ENCODE measurements around the gene MCF2L.

DNA sequence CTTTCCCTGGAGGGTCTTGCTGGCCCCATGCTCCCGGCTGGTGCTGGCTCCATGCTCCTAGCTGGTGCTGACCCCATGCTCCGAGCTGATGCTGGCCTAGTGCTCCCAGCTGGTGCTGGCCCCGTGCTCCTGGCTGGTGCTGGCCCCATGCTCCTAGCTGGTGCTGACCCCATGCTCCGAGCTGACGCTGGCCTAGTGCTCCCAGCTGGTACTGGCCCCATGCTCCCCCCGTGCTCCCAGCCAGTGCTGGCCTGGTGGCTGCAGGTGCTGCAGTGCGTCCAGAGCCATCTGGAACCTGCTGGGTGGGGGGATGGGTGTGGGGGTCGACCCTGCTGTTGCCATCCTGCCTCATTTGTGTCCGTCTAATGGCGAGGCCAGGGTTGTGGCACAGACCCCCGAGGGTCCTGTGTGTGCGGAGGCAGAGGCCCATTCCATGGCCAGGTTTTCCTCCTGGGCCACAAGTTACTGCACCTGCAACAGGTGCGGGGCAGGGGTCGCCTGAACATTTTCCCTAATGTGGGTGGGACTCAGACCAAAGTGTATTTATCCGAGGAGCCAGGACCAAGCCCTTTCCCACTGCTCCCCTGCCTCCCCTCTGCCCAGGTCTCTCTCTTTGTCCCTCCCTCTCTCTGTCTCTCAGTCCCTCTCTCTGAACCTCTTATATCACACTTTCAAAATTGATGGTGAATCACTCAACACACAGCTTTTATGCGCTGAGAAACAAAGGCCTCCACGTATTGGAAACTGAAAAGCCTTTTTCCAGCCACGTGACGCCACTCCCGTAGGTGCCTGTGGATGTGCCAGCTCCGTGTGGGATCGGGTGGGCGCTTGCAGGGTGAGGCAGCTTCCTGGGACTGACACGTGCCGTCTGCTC, 45.1 kb downstream of the MCF2L start:
- no peak for TF ChIP-seq POLR2A (IDR thresholded peaks at IDR 0.05)
- TF ChIP-seq, protein P1, sequence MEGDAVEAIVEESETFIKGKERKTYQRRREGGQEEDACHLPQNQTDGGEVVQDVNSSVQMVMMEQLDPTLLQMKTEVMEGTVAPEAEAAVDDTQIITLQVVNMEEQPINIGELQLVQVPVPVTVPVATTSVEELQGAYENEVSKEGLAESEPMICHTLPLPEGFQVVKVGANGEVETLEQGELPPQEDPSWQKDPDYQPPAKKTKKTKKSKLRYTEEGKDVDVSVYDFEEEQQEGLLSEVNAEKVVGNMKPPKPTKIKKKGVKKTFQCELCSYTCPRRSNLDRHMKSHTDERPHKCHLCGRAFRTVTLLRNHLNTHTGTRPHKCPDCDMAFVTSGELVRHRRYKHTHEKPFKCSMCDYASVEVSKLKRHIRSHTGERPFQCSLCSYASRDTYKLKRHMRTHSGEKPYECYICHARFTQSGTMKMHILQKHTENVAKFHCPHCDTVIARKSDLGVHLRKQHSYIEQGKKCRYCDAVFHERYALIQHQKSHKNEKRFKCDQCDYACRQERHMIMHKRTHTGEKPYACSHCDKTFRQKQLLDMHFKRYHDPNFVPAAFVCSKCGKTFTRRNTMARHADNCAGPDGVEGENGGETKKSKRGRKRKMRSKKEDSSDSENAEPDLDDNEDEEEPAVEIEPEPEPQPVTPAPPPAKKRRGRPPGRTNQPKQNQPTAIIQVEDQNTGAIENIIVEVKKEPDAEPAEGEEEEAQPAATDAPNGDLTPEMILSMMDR (IDR thresholded peaks at IDR 0.05), result no peak

All from body of pancreas (tissue), 4 donors.